ENCODE measurements around the gene FCGBP. TPM values are rescaled to one million over a fixed set of nuclear protein-coding genes. Genes with fewer than 3 reads are reported as not detected.
"Not testable (repeated sequence)": the region's sequence is repeated elsewhere in the genome, so short reads cannot be mapped to it uniquely, and the experiment has no call there.

FCGBP gene
- total and polyA plus RNA-seq, 11 donors = 0.76 to 44.4 (median 3.8) TPM

- TF ChIP-seq CTCF (IDR thresholded peaks at IDR 0.05) = no peak
- TF ChIP-seq POLR2A (IDR thresholded peaks at IDR 0.05) = no peak
- ATAC-seq = no peak
Measured at GRCh38 chr19:39913682-39914333, 20.6 kb downstream of the FCGBP start.

GRCh38 chr19:39908803-39909202 lies 25.6 kb downstream of the FCGBP start:
- no peaks in the 10 kb centered on the region for H3K36me3 ChIP-seq
- no peaks in the 10 kb centered on the region for H3K9me3 ChIP-seq
- DNase-seq = no peak
- H3K27ac ChIP-seq = no peak overlapping the region
- no peak for ATAC-seq
- H3K27me3 ChIP-seq = peaks cover 0 to 5% (median 0%) of the 10 kb centered on the region in 9 donors
- no peak for TF ChIP-seq POLR2A (IDR thresholded peaks at IDR 0.05)
- no peak for TF ChIP-seq CTCF (IDR thresholded peaks at IDR 0.05)
- intact Hi-C loops (cut with DNase I) = no loop called here
- 75 to 80% (median 78%) methylated on average over 6 of the region's 6 CpGs for WGBS, 4 donors
- no peak overlapping the region for H3K4me3 ChIP-seq
- H3K4me1 ChIP-seq = no peaks in the 10 kb centered on the region

More at GRCh38 chr19:39913682-39914333, 20.6 kb downstream of the FCGBP start:
- intact Hi-C loops (cut with DNase I) = no loop called here
- no peaks in the 10 kb centered on the region for H3K9me3 ChIP-seq
- H3K4me1 ChIP-seq = no peaks in the 10 kb centered on the region
- H3K27ac ChIP-seq = no peak overlapping the region
- no peak overlapping the region for H3K4me3 ChIP-seq
- no peaks in the 10 kb centered on the region for H3K36me3 ChIP-seq
- 76 to 86% (median 81%) methylated on average over 8 to 20 of the region's 20 CpGs for WGBS, 4 donors
- DNase-seq = no peak
- peaks cover 0 to 31% (median 11%) of the 10 kb centered on the region in 9 donors for H3K27me3 ChIP-seq

- no peak for TF ChIP-seq POLR2A (IDR thresholded peaks at IDR 0.05)
- no peak for TF ChIP-seq CTCF (IDR thresholded peaks at IDR 0.05)
Measured at GRCh38 chr19:39906820-39907611, 27.4 kb downstream of the FCGBP start.

GRCh38 chr19:39906283-39906682 lies 28.2 kb downstream of the FCGBP start:
- H3K4me3 ChIP-seq = no peak overlapping the region
- H3K9me3 ChIP-seq = no peaks in the 10 kb centered on the region
- intact Hi-C loops (cut with DNase I) = no loop called here
- WGBS, 4 donors = 88 to 92% (median 90%) methylated on average over 8 of the region's 8 CpGs
- no peaks in the 10 kb centered on the region for H3K36me3 ChIP-seq
- H3K27ac ChIP-seq = no peak overlapping the region
- no peak for ATAC-seq
- no peak for DNase-seq
- no peak for TF ChIP-seq POLR2A (IDR thresholded peaks at IDR 0.05)
- no peak for TF ChIP-seq CTCF (IDR thresholded peaks at IDR 0.05)
- H3K4me1 ChIP-seq = no peaks in the 10 kb centered on the region
- no peaks in the 10 kb centered on the region for H3K27me3 ChIP-seq

More at GRCh38 chr19:39906820-39907611, 27.4 kb downstream of the FCGBP start:
- no peaks in the 10 kb centered on the region for H3K9me3 ChIP-seq
- no peak overlapping the region for H3K27ac ChIP-seq
- intact Hi-C loops (cut with DNase I) = no loop called here
- no peaks in the 10 kb centered on the region for H3K36me3 ChIP-seq
- no peak for ATAC-seq
- no peak for DNase-seq
- H3K27me3 ChIP-seq = no peaks in the 10 kb centered on the region
- H3K4me1 ChIP-seq = no peaks in the 10 kb centered on the region
- 92 to 96% (median 93%) methylated on average over 5 of the region's 5 CpGs for WGBS, 4 donors
- H3K4me3 ChIP-seq = no peak overlapping the region

- H3K27me3 ChIP-seq; H3K4me3 ChIP-seq; ATAC-seq; intact Hi-C loops (cut with DNase I); H3K9me3 ChIP-seq; H3K4me1 ChIP-seq; H3K36me3 ChIP-seq; H3K27ac ChIP-seq; DNase-seq: not testable (repeated sequence)
- WGBS, 4 donors = 28 to 55% (median 48%) methylated on average over 2 to 4 of the region's 8 CpGs
Measured at GRCh38 chr19:39903486-39904091, 30.8 kb downstream of the FCGBP start.

- H3K27ac ChIP-seq; H3K4me3 ChIP-seq; H3K4me1 ChIP-seq; ATAC-seq; intact Hi-C loops (cut with DNase I); DNase-seq; H3K27me3 ChIP-seq; H3K36me3 ChIP-seq; H3K9me3 ChIP-seq: not testable (repeated sequence)
- 91 to 92% methylated on average over 10 to 14 of the region's 15 CpGs; no CpG with 5 or more reads in 2 of the 4 donors for WGBS, 4 donors
Measured at GRCh38 chr19:39902326-39902725, 32.1 kb downstream of the FCGBP start.

Data from heart left ventricle (tissue), 16 donors.